Stomach (tissue), 4 donors: ENCODE results near the gene BBS4.

Experiments used
- EP300 ChIP-seq: sonication (generic); formaldehyde crosslinking; IDR thresholded peaks from one replicate; pipeline ENCODE4 v1.6.1; 2017; ENCODE audit warnings: antibody characterized with exemption
- POLR2A ChIP-seq, 4 donors: fragments of 450-650 bp; IDR thresholded peaks; one replicate each; pipeline ENCODE4 v1.6.1; 2016; ENCODE audit warnings: antibody characterized with exemption in 4 of 4, control low read depth in 2 of 4, mild to moderate bottlenecking in 1 of 4, moderate library complexity in 1 of 4
- POLR2AphosphoS5 ChIP-seq, 3 donors: sonication (generic); formaldehyde crosslinking; IDR thresholded peaks; one replicate each; pipeline ENCODE4 v1.6.1; 2016; ENCODE audit warnings: antibody characterized with exemption in 3 of 3
- TF ChIP-seq, protein P1 (sequence below), 7 experiments: fragments of 450-650 bp in 4 of 7; fragments of 200-600 bp in 3 of 7; sonication (generic) in 3 of 7; IDR thresholded peaks; one replicate each; pipeline ENCODE4 v1.5.1; 2016 to 2019; ENCODE audit warnings: antibody characterized with exemption in 7 of 7, control low read depth in 2 of 7, mild to moderate bottlenecking in 1 of 7

DNA sequence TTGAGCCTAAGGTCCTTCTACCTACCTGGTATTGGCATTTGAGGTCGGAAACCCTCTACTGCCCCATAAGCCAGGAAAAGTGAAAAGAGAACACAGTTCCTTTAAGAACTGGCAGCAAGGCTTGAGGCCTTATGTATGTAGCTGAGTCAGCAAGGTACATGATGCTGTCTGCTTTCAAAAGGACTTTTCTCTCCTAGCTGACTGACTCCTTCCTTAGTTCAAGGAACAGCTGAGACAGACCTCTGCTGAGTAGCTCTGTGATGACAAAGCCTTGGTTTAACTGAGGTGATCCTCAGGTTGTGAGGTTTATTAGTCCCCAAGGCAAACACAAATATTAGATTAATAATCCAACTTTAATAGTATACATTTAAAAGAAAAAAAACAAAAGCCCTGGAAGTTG, 51.7 kb downstream of the BBS4 start:
- TF ChIP-seq, protein P1, sequence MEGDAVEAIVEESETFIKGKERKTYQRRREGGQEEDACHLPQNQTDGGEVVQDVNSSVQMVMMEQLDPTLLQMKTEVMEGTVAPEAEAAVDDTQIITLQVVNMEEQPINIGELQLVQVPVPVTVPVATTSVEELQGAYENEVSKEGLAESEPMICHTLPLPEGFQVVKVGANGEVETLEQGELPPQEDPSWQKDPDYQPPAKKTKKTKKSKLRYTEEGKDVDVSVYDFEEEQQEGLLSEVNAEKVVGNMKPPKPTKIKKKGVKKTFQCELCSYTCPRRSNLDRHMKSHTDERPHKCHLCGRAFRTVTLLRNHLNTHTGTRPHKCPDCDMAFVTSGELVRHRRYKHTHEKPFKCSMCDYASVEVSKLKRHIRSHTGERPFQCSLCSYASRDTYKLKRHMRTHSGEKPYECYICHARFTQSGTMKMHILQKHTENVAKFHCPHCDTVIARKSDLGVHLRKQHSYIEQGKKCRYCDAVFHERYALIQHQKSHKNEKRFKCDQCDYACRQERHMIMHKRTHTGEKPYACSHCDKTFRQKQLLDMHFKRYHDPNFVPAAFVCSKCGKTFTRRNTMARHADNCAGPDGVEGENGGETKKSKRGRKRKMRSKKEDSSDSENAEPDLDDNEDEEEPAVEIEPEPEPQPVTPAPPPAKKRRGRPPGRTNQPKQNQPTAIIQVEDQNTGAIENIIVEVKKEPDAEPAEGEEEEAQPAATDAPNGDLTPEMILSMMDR (IDR thresholded peaks at IDR 0.05) = no peak
- TF ChIP-seq POLR2AphosphoS5 (IDR thresholded peaks at IDR 0.05) (no peak), POLR2A (IDR thresholded peaks at IDR 0.05) (no peak), EP300 (no peak)
